IPS-NIHi7 (cell line): ENCODE data around the gene AZGP1.
"Not testable (repeated sequence)": the region's sequence is repeated elsewhere in the genome, so short reads cannot be mapped to it uniquely, and the experiment has no call there.

Source experiments
- DNase-seq: peaks from one replicate; pipeline ENCODE4 v3.0.0; 2012; ENCODE audit warnings: mixed read lengths; ENCODE audit errors: extremely low spot score

The AZGP1 gene

GRCh38 chr7:99975782-99976521, at the start of gene AZGP1:
AZGP1 (minus strand) TSS chr7:99976031; CDS start chr7:99976020, 11 bp downstream.
- no peak for DNase-seq

- no peak for DNase-seq
Observed at GRCh38 chr7:100024020-100024619, 48.3 kb upstream of the AZGP1 start.

GRCh38 chr7:100023526-100023925, 47.7 kb upstream of the AZGP1 start:
- DNase-seq = no peak

- no peak for DNase-seq
Observed at GRCh38 chr7:100022621-100023020, 46.8 kb upstream of the AZGP1 start.

- no peak for DNase-seq
Observed at GRCh38 chr7:100021297-100021696, 45.5 kb upstream of the AZGP1 start.

- no peak for DNase-seq
Observed at GRCh38 chr7:100019908-100020307, 44.1 kb upstream of the AZGP1 start.

- DNase-seq = no peak
Observed at GRCh38 chr7:100017875-100018274, 42.0 kb upstream of the AZGP1 start.

GRCh38 chr7:100017300-100017699, 41.5 kb upstream of the AZGP1 start:
- no peak for DNase-seq

- no peak for DNase-seq
Observed at GRCh38 chr7:100016215-100016901, 40.5 kb upstream of the AZGP1 start.

GRCh38 chr7:100015232-100016214, 39.7 kb upstream of the AZGP1 start, which contains the start of gene ZKSCAN1:
ZKSCAN1 (plus strand) TSS chr7:100015596; CDS start chr7:100023507, 7,911 bp downstream.
- peak; percentile 98 for DNase-seq

GRCh38 chr7:100013328-100013676, 37.5 kb upstream of the AZGP1 start:
- no peak for DNase-seq

- not testable (repeated sequence) for DNase-seq
Observed at GRCh38 chr7:100012385-100013327, 36.8 kb upstream of the AZGP1 start.

- DNase-seq = no peak
Observed at GRCh38 chr7:100011516-100011915, 35.7 kb upstream of the AZGP1 start.

- DNase-seq = no peak
Observed at GRCh38 chr7:100010901-100011300, 35.1 kb upstream of the AZGP1 start.

- DNase-seq = not testable (repeated sequence)
Observed at GRCh38 chr7:100009952-100010351, 34.1 kb upstream of the AZGP1 start.

- DNase-seq = no peak
Observed at GRCh38 chr7:100008525-100008924, 32.7 kb upstream of the AZGP1 start.

- DNase-seq = no peak
Observed at GRCh38 chr7:100007887-100008286, 32.1 kb upstream of the AZGP1 start.

- peak; percentile 33 for DNase-seq
Observed at GRCh38 chr7:100003711-100004661, 28.2 kb upstream of the AZGP1 start.

- no peak for DNase-seq
Observed at GRCh38 chr7:100000239-100000638, 24.4 kb upstream of the AZGP1 start.
